Measurements from ENCODE around the gene TCF4.

- TF ChIP-seq ZNF24 (tag by site-specific recombination; IDR thresholded peaks at IDR 0.05) = no peak
- no peak for TF ChIP-seq ZNF513 (tag by site-specific recombination; IDR thresholded peaks at IDR 0.05)
- no peak for TF ChIP-seq YY1 (tag by site-specific recombination; IDR thresholded peaks at IDR 0.05)
- TF ChIP-seq, protein P1, sequence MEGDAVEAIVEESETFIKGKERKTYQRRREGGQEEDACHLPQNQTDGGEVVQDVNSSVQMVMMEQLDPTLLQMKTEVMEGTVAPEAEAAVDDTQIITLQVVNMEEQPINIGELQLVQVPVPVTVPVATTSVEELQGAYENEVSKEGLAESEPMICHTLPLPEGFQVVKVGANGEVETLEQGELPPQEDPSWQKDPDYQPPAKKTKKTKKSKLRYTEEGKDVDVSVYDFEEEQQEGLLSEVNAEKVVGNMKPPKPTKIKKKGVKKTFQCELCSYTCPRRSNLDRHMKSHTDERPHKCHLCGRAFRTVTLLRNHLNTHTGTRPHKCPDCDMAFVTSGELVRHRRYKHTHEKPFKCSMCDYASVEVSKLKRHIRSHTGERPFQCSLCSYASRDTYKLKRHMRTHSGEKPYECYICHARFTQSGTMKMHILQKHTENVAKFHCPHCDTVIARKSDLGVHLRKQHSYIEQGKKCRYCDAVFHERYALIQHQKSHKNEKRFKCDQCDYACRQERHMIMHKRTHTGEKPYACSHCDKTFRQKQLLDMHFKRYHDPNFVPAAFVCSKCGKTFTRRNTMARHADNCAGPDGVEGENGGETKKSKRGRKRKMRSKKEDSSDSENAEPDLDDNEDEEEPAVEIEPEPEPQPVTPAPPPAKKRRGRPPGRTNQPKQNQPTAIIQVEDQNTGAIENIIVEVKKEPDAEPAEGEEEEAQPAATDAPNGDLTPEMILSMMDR (tag by site-specific recombination; IDR thresholded peaks at IDR 0.05) = no peak
- no peak for TF ChIP-seq ZSCAN30 (tag by site-specific recombination; IDR thresholded peaks at IDR 0.05)
- no peak for TF ChIP-seq KLF9 (tag by site-specific recombination; IDR thresholded peaks at IDR 0.05; ENCODE audit: low read depth)
- TF ChIP-seq ZNF148 (tag by site-specific recombination; IDR thresholded peaks at IDR 0.05; ENCODE audit: borderline replicate concordance) = no peak
- no peak for TF ChIP-seq ZNF10 (tag by site-specific recombination; IDR thresholded peaks at IDR 0.05)
- TF ChIP-seq ZNF274 (IDR thresholded peaks at IDR 0.05; ENCODE audit: low read length) = no peak
- no peak for TF ChIP-seq ZNF274 (tag by site-specific recombination; IDR thresholded peaks at IDR 0.05; ENCODE audit: borderline replicate concordance)
- TF ChIP-seq ZFP41 (tag by site-specific recombination; IDR thresholded peaks at IDR 0.05; ENCODE audit: borderline replicate concordance) = no peak
- no peak for TF ChIP-seq REPIN1 (tag by site-specific recombination; IDR thresholded peaks at IDR 0.05; ENCODE audit: low read depth)
- TF ChIP-seq KLF1 (tag by site-specific recombination; IDR thresholded peaks at IDR 0.05) = no peak
Measured at GRCh38 chr18:55327454-55327853, 260.5 kb downstream of the TCF4 start.
